Hindlimb muscle (tissue), 1 donor: ENCODE measurements around the gene AFAP1L1. TPM values are rescaled to one million over a fixed set of nuclear protein-coding genes. Genes with fewer than 3 reads are reported as not detected.
A peak's percentile ranks its signal among the peaks of the same experiment; 100 is the strongest.

ENCODE experiments used
- DNase-seq: peaks from one replicate; pipeline ENCODE4 v3.0.0-alpha.2; 2013
- polyA plus RNA-seq: library from polyadenylated mRNA; unstranded; fragments of 120-200 nt; gene quantifications from one replicate; pipeline ENCODE4 v1.2.1, GENCODE V29; 2013; ENCODE audit not compliant: insufficient read length

AFAP1L1 gene
- polyA plus RNA-seq, 1 donor, result 129 TPM

- peak; percentile 56 for DNase-seq
Observed at GRCh38 chr5:149288436-149288835, 16.8 kb downstream of the AFAP1L1 start.

DNA sequence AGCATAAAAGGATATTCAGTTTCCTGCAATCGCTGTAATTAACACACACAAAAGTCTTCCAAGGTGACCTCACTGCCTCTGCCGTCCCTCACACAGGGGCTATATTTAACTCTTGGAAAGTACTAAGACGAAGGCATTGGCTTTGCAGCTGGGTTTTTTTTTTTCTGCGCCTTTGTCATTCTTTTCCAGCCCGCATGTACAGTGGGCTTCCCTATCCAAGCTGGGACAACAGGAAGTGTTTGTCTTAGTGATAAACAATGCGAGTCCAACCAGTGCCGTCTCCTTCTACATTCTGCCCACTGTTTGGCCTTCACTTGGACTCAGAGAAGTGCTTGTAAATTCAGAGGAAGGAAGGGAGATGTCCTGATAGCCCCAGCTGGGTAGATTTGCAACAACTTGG lies 17.6 kb downstream of the AFAP1L1 start:
- no peak for DNase-seq

- no peak for DNase-seq
Observed at GRCh38 chr5:149294872-149295829, 23.5 kb downstream of the AFAP1L1 start.

GRCh38 chr5:149297340-149298025 lies 25.8 kb downstream of the AFAP1L1 start:
- no peak for DNase-seq

DNA sequence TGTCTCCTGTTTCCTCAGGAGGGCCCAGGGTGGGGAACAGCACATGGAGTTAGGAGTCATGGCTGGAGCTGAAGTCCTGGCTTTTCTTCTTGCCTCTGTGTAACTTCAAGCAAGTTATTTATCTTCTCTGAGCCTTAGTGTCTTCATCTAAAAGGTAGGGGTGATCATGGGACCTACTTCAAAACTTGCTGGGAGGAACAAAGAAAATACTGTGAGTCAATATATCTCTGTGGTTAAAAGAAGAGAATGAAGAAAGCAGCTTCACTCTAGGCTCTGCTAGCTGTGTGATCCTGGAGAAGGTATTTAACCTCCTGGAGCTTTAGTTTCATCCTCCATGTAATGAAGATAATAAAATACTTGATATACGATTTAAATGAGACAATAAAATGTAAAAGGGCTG lies 26.5 kb downstream of the AFAP1L1 start:
- no peak for DNase-seq

DNA sequence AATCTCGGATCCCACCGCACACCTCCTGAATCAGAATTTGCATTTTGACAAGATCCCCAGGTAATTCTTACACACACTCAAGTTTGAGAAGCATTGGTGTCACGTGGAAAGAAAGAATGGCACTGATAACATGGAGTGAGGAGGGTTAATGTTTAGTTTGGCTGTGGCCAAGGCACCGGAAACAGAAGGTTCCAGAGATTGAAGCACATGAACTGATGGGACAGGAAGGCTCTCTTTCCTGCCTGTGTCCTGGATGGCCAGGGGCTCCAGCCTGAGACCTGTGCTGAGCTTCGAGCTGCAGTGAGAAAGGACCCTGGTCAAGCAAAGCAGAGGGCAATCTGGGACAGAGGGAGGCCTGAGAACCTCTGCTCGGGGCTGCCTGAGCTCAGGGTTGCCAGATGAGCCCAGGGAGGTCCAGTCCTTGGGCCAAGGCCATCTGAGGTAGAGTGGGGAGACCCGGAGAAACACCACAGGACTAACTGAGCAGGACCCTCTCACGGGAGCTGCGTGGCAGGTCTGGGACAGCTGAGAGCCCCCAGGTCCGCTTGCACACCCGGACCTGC lies 27.3 kb downstream of the AFAP1L1 start:
- no peak for DNase-seq

DNA sequence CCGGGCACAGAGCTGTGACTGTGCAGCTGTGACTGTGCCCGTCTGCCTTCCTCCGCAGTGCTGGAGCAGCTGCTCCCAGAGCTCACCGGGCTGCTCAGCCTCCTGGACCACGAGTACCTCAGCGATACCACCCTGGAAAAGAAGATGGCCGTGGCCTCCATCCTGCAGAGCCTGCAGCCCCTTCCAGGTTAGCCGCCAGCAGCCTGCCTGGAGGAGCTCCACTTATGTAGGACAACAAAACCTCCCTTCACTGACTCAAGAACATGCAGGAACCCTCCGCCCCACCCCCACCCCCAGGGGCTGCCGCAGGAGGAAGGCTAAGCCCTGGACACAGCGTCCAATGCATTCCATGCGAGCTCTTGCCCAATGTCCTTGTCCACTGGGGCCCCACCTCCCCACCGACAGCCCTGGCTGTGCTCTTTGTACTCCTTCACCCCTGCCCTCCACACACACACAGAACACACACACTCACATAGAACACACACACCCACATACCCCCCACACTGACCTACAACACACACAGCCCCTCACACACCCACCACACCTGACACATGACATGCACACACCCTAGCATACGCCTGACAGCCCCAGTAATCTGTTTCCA lies 27.9 kb downstream of the AFAP1L1 start:
- DNase-seq, result no peak

DNA sequence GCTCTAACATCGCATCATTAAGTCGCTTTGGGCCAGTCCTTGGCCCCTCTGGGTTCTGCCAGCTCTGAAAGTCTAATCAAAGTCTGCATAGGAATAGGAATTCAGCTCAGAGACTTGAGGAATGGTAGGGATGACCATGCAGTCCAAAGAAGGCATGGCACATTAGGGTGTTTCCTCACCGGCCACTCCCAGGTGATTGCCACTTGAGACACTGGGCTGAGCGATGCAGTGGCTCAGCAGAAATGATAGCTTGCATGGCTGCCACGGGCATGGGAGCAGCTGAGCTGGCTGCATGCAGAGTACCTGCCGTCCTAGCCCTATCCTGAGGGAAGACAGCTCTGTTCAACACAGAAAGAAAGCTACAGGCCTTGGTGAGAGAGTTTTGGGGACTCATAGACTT lies 28.8 kb downstream of the AFAP1L1 start:
- DNase-seq, result no peak

- DNase-seq, result no peak
Observed at GRCh38 chr5:149301049-149301743, 29.5 kb downstream of the AFAP1L1 start.

DNA sequence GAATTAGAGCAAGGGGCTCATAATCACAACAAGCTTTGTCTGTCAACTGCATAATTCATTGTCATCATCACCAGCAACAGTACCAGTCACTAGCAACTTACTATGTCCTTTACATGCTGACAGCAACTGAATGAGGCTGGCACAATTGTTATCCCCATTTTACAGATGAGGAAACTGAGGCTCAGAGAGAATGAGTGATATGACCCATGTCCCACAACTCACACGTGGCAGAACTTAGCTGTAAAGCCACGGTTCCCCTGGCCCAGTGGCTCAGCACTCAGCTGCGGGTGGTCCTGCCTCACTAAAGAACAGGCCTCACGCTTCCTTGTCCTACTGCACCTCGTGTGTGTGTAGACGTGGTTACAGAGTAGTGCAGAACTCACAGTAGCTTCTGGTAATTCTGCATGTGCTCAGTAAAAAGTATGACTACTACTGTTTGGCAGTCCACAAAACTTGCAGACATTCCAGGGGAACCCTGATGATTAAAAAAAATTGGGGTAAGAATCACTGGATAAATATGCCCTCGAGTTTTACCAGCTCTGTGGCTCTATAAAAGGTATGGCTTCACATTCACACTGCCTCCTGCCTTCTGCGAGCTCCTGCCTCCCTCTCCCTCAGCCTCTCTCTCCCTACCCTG lies 30.2 kb downstream of the AFAP1L1 start:
- DNase-seq, result no peak

DNA sequence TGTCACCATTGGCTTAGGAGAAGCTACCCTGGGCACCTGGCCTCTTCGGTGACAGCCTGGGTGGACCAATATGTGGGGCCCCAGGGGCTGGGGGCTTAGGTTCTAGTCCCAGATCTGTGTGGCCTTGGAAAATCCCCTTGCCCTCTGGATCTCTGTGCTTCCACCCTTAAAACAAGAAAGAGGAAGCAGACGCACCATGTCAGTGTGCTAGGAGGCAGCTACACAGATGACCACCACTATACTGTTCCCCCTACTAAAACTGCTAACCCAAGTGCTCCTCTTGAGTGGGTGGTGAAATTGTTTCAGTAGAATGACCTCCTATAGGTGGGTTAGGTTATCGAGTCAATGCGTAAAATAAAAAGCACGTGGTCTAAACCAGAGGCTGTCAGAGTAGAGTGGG lies 31.0 kb downstream of the AFAP1L1 start:
- no peak for DNase-seq

GRCh38 chr5:149303210-149303609 lies 31.6 kb downstream of the AFAP1L1 start:
- DNase-seq, result no peak

DNA sequence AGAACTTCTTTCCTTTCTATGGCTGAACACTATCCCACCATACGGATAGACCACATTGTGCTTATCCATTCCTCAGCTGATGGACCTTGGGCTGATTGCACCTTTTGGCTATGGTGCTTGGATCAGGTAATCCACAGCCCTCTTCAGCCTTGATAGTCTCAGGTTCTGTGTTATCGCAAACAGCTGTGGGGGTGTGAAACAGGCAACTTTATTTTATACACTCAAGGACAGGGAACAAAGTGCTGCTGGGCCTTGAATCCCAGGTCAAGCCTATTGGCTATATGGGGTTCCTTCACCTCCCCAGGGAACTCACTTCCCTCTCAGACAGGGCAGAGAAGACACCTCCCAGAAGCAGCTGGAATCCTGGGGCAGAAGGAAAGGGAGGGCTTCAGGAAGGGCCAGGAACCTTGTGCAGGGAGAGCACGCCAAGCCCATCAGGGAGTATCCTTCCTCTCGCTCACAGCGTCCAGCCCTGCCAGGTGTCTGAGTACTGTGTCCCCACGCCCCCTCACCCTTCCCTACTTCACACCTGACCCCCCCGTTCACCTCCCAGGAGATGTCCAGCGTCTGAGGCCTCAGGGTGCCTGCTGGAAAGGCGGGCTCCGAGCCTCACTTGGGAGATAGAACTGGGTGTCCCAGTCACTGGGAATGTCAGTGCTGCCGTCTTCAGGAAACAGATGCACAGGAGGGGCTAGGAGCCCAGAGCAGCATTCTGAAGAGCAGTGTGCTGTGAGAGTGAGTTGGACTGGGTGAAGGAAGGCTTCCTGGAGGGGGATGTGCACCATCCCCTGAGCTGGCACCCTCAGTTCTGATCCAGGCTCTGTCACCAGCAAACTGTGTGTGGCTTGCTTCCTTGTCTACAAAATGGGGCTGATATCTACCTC lies 32.8 kb downstream of the AFAP1L1 start:
- no peak for DNase-seq

DNA sequence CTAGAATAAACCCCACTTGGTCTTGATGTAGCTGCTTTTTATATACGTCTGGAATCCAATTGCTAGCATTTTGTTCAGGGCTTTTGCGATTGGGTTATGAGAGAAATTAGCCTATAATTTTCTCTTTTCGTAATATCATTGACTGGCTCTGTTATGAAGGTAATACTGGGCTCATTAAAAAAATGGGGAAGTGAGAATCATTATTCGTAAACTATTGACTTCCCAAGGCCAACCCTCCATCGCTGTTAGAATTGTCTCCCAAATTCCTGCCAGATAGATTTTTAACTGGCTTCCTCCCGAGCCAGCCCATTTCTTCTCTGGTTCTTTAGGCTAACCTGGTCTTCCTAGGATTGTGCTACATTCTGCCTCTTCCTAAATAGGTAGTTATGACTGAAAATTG lies 37.7 kb downstream of the AFAP1L1 start:
- no peak for DNase-seq

- DNase-seq, result no peak
Observed at GRCh38 chr5:149310488-149310887, 38.8 kb downstream of the AFAP1L1 start.

GRCh38 chr5:149310947-149311658 lies 39.4 kb downstream of the AFAP1L1 start:
- DNase-seq, result no peak

GRCh38 chr5:149313151-149313841 lies 41.6 kb downstream of the AFAP1L1 start:
- DNase-seq, result no peak

DNA sequence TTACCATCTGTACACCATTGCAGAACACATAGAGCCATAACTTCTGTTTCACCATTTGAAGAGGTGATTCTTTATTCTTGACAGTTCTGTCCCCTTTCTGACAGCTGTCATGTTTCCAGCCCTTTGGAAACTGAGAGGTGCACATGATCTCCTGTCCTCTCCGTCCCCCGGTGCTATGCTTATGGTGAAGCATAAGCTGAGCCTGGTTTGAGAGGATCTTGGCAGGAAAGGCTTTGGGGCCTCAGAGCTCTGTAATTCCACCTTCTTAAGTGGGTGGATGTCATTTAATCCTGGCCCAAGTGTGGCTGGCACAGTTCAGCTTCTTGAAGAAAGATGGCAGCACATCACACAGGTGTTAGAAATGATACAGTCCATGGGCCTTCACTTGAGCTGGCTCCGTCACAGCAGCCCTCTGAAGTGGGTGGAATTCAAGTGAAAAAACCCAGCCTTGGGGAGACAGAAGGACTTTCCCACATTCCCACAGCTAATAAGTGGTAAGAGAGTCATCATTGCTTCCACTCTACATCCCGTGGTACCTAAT lies 43.0 kb downstream of the AFAP1L1 start:
- DNase-seq, result no peak

- no peak for DNase-seq
Observed at GRCh38 chr5:149315753-149316152, 44.1 kb downstream of the AFAP1L1 start.
